GM12874 (cell line): ENCODE results near the gene GNAI1.

Experiments
- TF ChIP-seq, protein P1 (sequence below): IDR thresholded peaks from 2 replicates; pipeline ENCODE4 v1.5.1; 2011; ENCODE audit warnings: low read depth, mild to moderate bottlenecking, control low read depth, low read length, moderate library complexity; ENCODE audit not compliant: insufficient read depth

The GNAI1 gene

DNA sequence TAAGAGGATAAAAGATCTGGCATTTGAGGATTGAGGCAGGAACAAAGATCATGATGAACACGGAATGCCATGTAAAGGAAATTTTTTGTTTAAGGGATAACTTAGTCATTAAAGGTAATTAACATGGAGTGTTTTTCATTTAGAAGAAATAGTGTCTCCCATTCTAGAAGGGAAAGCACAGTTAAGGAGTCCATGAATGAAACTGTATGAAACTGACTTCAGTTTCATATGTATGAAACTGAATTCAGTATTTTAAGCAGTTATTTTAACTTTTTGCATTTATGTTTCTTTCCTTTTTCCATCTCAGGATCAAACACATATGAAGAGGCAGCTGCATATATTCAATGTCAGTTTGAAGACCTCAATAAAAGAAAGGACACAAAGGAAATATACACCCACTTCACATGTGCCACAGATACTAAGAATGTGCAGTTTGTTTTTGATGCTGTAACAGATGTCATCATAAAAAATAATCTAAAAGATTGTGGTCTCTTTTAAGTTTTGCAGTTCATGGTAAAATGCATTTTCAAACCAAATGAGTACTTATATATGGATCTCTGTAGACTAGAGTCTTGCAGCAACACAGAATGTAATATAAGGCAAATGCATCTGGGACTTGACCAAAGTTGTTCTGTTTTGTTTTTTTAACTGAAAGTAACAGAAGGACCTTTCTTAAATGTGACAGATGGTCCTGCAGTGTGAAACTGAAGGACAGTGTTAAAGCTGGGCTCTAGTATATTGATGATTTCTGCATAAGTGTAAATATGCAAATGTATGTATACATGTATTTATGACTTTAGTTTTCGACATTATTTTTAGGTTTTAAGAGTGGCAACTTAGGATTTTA is 82.6 kb downstream of the GNAI1 start:
- TF ChIP-seq, protein P1, sequence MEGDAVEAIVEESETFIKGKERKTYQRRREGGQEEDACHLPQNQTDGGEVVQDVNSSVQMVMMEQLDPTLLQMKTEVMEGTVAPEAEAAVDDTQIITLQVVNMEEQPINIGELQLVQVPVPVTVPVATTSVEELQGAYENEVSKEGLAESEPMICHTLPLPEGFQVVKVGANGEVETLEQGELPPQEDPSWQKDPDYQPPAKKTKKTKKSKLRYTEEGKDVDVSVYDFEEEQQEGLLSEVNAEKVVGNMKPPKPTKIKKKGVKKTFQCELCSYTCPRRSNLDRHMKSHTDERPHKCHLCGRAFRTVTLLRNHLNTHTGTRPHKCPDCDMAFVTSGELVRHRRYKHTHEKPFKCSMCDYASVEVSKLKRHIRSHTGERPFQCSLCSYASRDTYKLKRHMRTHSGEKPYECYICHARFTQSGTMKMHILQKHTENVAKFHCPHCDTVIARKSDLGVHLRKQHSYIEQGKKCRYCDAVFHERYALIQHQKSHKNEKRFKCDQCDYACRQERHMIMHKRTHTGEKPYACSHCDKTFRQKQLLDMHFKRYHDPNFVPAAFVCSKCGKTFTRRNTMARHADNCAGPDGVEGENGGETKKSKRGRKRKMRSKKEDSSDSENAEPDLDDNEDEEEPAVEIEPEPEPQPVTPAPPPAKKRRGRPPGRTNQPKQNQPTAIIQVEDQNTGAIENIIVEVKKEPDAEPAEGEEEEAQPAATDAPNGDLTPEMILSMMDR: no peak

GRCh38 chr7:80218723-80219122 is 84.1 kb downstream of the GNAI1 start:
- TF ChIP-seq, protein P1: no peak

- TF ChIP-seq, protein P1: no peak
Measured at GRCh38 chr7:80220022-80220634, 85.5 kb downstream of the GNAI1 start.

DNA sequence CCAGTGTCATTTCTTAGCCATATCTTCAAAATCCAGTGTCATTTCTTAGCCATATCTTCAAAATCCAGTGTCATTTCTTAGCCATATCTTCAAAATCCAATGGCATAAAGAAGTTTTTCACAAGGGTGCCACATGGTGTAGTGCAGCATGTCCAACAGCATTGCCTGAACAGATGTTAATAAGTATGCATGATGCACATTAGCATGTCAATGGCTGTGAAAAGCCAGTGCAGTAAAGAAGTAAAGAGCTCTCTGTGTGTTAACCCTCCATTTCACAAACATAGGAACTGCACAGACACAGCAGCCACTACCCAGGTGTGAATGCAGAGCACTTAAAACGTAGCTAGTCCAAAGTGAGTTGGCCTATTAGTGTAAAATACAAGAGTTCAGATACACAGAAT is 89.8 kb downstream of the GNAI1 start:
- TF ChIP-seq, protein P1: no peak

DNA sequence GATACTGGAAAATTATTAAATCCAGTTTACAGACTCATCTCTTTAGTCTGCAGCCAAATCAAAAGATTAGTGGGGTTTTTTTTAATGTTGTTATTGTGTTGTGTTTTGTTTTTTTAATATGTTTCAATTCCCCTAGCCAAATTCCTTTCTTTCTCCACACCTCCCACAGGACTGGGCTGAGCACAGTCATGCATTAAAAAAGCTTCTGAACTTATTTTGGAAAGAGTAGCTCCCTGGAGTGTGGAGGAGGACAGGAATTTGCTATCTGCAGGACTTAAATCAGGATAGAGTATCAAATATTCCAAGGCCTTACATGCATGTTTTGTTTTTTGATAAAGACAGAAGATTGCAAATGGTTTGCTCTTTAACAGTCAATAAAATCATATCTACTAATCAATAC is 90.7 kb downstream of the GNAI1 start:
- TF ChIP-seq, protein P1: no peak

- TF ChIP-seq, protein P1: no peak
Measured at GRCh38 chr7:80226629-80227028, 92.0 kb downstream of the GNAI1 start.

DNA sequence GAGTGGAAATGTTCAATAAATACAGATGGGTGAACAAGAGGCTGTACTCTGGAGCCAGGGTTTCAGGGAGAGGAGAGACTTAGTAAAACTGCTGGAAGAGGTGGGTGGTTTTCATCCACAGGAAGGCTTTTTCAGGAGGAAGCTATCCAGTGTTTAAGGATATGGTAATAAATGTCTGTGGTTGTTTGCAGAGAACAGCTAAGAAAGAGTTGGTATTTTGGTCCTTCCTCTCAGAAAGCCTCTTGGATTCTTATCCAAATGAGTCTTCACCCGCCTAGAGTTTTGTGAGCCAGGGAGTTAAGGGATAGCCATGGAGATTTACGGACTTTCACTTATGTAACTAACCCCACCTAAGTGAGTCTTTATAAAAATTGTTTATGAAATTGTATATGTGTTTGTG is 95.7 kb downstream of the GNAI1 start:
- TF ChIP-seq, protein P1: no peak
